Right lobe of liver (tissue), 6 donors: Measurements from ENCODE around the gene PANK1. TPM values are rescaled to one million over a fixed set of nuclear protein-coding genes. Genes with fewer than 3 reads are reported as not detected.
A peak's percentile ranks its signal among the peaks of the same experiment; 100 is the strongest.

Experiments
- ATAC-seq, 4 donors: fragments of 200-7000 bp; cut with Tn5 transposase; one replicate each; pipeline ENCODE4 v1.9.1; 2020; ENCODE audit warnings: mild to moderate bottlenecking in 4 of 4, moderate library complexity in 4 of 4
- DNase-seq, 3 donors: peaks; one replicate each; pipeline ENCODE4 v3.0.0-alpha.2; 2020
- H3K27ac ChIP-seq, 3 donors: fragments of 200-600 bp; one replicate each; pipeline ENCODE4 v1.8.0; 2022
- H3K27me3 ChIP-seq, 2 donors: fragments of 200-600 bp; one replicate each; pipeline ENCODE4 v1.8.0; 2022
- H3K36me3 ChIP-seq, 4 donors: fragments of 200-600 bp; sonication (generic) in 1 of 4; one replicate each; pipeline versions ENCODE4 v1.5.1 to v1.8.0; 2017 to 2022; ENCODE audit warnings: control low read depth in 1 of 4
- H3K4me1 ChIP-seq, 4 donors: fragments of 200-600 bp; sonication (generic) in 1 of 4; one replicate each; pipeline versions ENCODE4 v1.5.1 to v1.8.0; 2017 to 2022; ENCODE audit warnings: control low read depth in 1 of 4
- H3K4me3 ChIP-seq, 3 donors: fragments of 200-600 bp; one replicate each; pipeline ENCODE4 v1.8.0; 2022
- H3K9me3 ChIP-seq, 4 donors: fragments of 200-600 bp; sonication (generic) in 1 of 4; one replicate each; pipeline versions ENCODE4 v1.5.1 to v1.8.0; 2017 to 2022; ENCODE audit warnings: control low read depth in 1 of 4
- POLR2A ChIP-seq: fragments of 450-650 bp; IDR thresholded peaks from one replicate; pipeline ENCODE4 v1.6.1; 2017; ENCODE audit warnings: antibody characterized with exemption, mild to moderate bottlenecking
- WGBS: methylation state at CpG from one replicate; pipeline ENCODE4 v1.1.6; 2018; ENCODE audit warnings: low coverage, low lambda C conversion rate; ENCODE audit not compliant: insufficient coverage; ENCODE audit errors: missing lambda C conversion rate; 5-methylcytosine and 5-hydroxymethylcytosine counted together
- intact Hi-C, 2 donors: fragments of 100-400 bp; cut with DNase I; formaldehyde crosslinking; loops; one replicate each; pipeline versions ENCODE4 v1.11.2 to v1.14.1; 2022
- total RNA-seq, 6 experiments: library from RNA; depleted of rRNA in 2 of 6; stranded (reverse); fragments of >200 nt in 2 of 6; fragmentation: NEBNext Ultra II Directional in 3 of 6; extraction: Animal tissue kit (Norgen Biotek cat#: 25700) in 3 of 6; gene quantifications; one replicate each; pipeline versions ENCODE4 v1.1.0 to v1.2.4, GENCODE V29; 2016 to 2023
- TF ChIP-seq, protein P1 (sequence below), 4 donors: fragments of 200-600 bp in 3 of 4; fragments of 450-650 bp in 1 of 4; IDR thresholded peaks; one replicate each; pipeline versions ENCODE4 v1.5.1 to v1.8.0; 2016 to 2022; ENCODE audit warnings: antibody characterized with exemption in 4 of 4, mild to moderate bottlenecking in 2 of 4
- donor health status: DM: no; HTN: yes; CAD: no.
- donor health status: DM: no; HTN: no; CAD: no.
- donor health status: DM: no; HTN: no; CAD: no.
- donor health status: DM: no; HTN: yes; CAD: no.
- donor health status: DM: no; HTN: yes; CAD: no.

PANK1 gene
- total RNA-seq, 6 experiments from 2014 or later, result 13.3 to 71.0 (median 48.6) TPM

DNA sequence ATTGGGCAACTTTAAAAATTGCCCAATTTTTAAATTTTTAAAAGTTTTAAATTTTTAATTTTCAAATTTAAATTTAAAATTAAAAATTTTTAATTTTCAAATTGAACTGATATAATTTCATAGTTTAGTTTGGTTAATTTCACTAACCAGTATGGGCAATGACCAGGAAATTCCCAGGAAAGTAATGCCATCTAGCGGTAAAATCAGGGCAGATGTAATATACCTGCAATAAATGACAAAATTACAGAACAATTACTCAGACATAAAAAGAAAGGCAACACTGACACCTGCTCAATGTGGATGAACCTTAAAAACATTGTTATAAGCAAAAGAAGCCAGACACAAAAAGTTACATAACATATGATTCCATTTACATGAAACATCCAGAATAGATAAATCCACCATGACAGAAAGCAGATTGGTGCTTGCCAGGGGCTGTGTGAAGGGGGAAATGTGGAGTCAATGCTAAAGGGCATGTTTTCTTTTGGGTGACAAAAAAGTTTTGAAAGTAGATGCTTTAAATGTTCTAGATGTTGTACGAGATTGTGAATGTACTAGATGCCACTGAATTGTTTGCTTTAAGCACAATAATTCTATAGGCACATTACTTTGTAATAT lies 81.1 kb downstream of the PANK1 start:
- H3K4me3 ChIP-seq, result no peak overlapping the region
- H3K9me3 ChIP-seq, result no peaks in the 10 kb centered on the region
- 6% methylated on average over 2 of the region's 2 CpGs for WGBS
- no peak for DNase-seq
- no peaks in the 10 kb centered on the region for H3K27me3 ChIP-seq
- H3K36me3 ChIP-seq, result no peaks in the 10 kb centered on the region
- intact Hi-C loops, result loop anchor here in 1 of 2 donors (10.0 kb wide), 1 partner anchor 139 kb away; no protein-coding TSS in a partner anchor
- H3K4me1 ChIP-seq, result peaks cover 0 to 16% (median 0%) of the 10 kb centered on the region in 4 donors
- ATAC-seq, result peak; percentile 81 to 93 (median 84)
- no peak overlapping the region for H3K27ac ChIP-seq
- TF ChIP-seq, protein P1, sequence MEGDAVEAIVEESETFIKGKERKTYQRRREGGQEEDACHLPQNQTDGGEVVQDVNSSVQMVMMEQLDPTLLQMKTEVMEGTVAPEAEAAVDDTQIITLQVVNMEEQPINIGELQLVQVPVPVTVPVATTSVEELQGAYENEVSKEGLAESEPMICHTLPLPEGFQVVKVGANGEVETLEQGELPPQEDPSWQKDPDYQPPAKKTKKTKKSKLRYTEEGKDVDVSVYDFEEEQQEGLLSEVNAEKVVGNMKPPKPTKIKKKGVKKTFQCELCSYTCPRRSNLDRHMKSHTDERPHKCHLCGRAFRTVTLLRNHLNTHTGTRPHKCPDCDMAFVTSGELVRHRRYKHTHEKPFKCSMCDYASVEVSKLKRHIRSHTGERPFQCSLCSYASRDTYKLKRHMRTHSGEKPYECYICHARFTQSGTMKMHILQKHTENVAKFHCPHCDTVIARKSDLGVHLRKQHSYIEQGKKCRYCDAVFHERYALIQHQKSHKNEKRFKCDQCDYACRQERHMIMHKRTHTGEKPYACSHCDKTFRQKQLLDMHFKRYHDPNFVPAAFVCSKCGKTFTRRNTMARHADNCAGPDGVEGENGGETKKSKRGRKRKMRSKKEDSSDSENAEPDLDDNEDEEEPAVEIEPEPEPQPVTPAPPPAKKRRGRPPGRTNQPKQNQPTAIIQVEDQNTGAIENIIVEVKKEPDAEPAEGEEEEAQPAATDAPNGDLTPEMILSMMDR (IDR thresholded peaks at IDR 0.05), result peak; percentile 73 to 82 (median 80)
- TF ChIP-seq POLR2A, result no peak

DNA sequence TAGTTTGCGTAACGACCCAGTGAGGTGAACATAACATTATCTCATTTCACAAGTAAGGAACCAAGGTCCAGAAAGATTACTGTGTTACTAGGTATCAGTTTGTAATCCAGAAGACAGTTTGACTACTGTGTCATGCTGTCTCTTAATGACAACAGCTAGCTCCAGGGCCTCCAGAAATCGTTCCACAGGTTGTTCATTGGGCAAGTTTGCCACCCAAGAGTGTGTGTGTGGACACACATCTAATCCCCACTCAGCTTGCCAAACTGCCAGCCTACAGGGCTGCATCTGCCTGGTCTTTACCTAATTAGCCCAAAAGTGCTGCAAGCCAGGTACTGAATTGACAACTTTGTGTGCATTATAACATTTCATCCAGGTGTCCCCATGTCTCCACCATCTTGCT lies 81.7 kb downstream of the PANK1 start:
- no peak overlapping the region for H3K27ac ChIP-seq

DNA sequence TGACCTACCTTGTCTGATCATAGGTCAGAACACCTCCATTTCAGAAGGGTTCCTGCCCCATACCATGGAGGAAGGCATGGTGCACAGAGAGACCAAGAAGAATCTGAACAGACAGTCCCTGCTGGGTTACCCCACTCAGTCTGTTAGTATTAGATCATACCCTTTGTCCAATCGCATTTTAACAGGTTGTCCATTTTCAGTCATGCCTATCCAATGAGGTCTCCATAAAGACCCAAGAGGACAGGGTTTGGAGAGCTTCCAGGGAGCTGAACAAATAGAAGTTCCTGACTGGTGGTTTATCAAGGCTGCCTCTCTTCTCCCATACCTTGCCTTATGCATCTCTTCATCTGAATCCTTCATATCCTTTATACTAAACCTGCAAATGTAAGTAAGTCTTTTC lies 88.4 kb downstream of the PANK1 start:
- no peak for TF ChIP-seq POLR2A
- TF ChIP-seq, protein P1 (IDR thresholded peaks at IDR 0.05), result no peak
- no peak overlapping the region for H3K4me3 ChIP-seq
- DNase-seq (no peak), ATAC-seq (no peak)
- WGBS, result 86% methylated on average over 1 of the region's 1 CpG
- no peak overlapping the region for H3K27ac ChIP-seq
- no peaks in the 10 kb centered on the region for H3K27me3 ChIP-seq
- H3K36me3 ChIP-seq, result no peaks in the 10 kb centered on the region
- H3K4me1 ChIP-seq, result no peaks in the 10 kb centered on the region
- H3K9me3 ChIP-seq, result no peaks in the 10 kb centered on the region
- intact Hi-C loops, result loop anchor here in 1 of 2 donors (10.0 kb wide), 1 partner anchor 92 kb away; no protein-coding TSS in a partner anchor

More for the DNA sequence above, 81.7 kb downstream of the PANK1 start:
- Histone ChIP-seq H3K27me3 (no peaks in the 10 kb centered on the region), H3K4me3 (no peak overlapping the region), H3K9me3 (no peaks in the 10 kb centered on the region), H3K36me3 (no peaks in the 10 kb centered on the region), H3K4me1 (peaks cover 0 to 16% (median 0%) of the 10 kb centered on the region in 4 donors)
- intact Hi-C loops, result loop anchor here in 1 of 2 donors (10.0 kb wide), 1 partner anchor 139 kb away; no protein-coding TSS in a partner anchor
- no peak for TF ChIP-seq POLR2A
- TF ChIP-seq, protein P1 (IDR thresholded peaks at IDR 0.05), result no peak
- ATAC-seq (no peak), DNase-seq (no peak)
- WGBS, result 51% methylated on average over 3 of the region's 3 CpGs

DNA sequence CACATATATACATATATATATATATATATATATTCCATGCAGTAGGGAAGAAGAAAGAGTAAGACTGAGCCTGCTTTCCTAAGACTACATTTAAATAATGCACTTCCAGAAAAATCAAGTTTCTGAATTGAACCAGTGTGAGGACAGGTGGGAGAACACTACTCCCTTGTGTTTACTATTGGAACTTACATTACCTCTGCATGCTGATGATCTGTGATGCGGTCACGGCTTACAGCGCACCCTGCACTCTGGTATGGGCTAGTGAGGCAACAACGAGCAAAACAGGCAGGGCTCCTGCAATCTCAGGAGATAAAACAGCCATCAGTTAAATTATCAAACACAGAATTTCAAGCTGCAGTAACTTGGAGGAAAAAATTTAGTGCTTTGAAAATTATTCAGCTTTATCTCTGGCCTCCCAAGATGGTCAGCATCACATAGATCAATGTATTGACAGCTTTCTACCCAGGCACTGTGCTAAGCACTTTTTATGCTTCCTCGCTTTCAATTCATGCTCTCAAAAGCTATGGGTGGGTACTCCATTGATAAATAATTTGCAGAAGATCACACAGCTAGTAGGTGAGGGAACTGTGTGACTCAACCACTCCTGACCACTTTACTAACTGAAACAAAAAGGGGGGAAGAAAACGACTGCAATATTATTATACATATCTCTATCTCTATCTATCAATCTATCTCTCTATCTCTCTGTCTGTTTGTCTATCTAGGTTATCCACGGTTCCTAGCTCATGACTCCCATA lies 89.2 kb downstream of the PANK1 start:
- no peak for DNase-seq
- Histone ChIP-seq H3K27me3 (no peaks in the 10 kb centered on the region), H3K4me3 (no peak overlapping the region), H3K36me3 (no peaks in the 10 kb centered on the region), H3K27ac (no peak overlapping the region), H3K9me3 (no peaks in the 10 kb centered on the region), H3K4me1 (no peaks in the 10 kb centered on the region)
- WGBS, result 67% methylated on average over 7 of the region's 7 CpGs
- no peak for TF ChIP-seq POLR2A
- TF ChIP-seq, protein P1 (IDR thresholded peaks at IDR 0.05), result peak; percentile 5 to 34 (median 18)
- peak; percentile 52 to 88 (median 72) for ATAC-seq
- intact Hi-C loops, result loop anchor here in 1 of 2 donors (10.0 kb wide), 1 partner anchor 91 kb away; no protein-coding TSS in a partner anchor
